PC-3 (cell line): Measurements from ENCODE around the gene SLTM.

ENCODE experiments used
- EZH2 ChIP-seq: fragments of 300-600 bp; sonication (generic); IDR thresholded peaks from one replicate; pipeline ENCODE4 v1.6.1; 2017; ENCODE audit warnings: antibody characterized with exemption, mild to moderate bottlenecking, low read length; ENCODE audit not compliant: unreplicated experiment
- EZH2phosphoT487 ChIP-seq: fragments of 300-600 bp; sonication (generic); IDR thresholded peaks from 2 replicates; pipeline ENCODE4 v1.6.1; 2018; ENCODE audit warnings: mild to moderate bottlenecking, antibody characterized with exemption, low read length, borderline replicate concordance
- TF ChIP-seq, protein P1 (sequence below): fragments of 300-600 bp; sonication (generic); conservative IDR thresholded peaks from 2 replicates; pipeline ENCODE4 v1.5.1; 2017; ENCODE audit warnings: antibody characterized with exemption, low read depth, mild to moderate bottlenecking, low read length

DNA sequence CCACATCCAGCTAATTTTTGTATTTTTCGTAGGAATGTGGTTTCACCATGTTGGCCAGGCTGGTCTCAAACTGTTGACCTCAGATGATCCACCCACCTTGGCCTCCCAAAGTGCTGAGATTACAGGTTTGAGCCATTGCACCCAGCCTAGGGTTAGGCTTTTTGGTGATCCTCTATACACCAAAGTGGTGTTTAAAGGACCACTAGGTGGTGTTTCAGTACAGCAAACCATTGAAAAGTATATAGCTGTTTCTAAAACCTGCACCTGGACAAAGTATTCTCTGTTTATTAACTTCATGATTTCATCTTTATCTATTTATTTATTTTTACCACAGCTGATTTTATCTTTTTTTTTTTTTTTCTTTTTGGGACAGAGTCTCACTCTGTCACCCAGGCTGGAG, 94.0 kb downstream of the SLTM start:
- TF ChIP-seq, protein P1, sequence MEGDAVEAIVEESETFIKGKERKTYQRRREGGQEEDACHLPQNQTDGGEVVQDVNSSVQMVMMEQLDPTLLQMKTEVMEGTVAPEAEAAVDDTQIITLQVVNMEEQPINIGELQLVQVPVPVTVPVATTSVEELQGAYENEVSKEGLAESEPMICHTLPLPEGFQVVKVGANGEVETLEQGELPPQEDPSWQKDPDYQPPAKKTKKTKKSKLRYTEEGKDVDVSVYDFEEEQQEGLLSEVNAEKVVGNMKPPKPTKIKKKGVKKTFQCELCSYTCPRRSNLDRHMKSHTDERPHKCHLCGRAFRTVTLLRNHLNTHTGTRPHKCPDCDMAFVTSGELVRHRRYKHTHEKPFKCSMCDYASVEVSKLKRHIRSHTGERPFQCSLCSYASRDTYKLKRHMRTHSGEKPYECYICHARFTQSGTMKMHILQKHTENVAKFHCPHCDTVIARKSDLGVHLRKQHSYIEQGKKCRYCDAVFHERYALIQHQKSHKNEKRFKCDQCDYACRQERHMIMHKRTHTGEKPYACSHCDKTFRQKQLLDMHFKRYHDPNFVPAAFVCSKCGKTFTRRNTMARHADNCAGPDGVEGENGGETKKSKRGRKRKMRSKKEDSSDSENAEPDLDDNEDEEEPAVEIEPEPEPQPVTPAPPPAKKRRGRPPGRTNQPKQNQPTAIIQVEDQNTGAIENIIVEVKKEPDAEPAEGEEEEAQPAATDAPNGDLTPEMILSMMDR, result peak; percentile 38
- TF ChIP-seq EZH2, result no peak
- no peak for TF ChIP-seq EZH2phosphoT487
